A673 (cell line): Measurements from ENCODE around the gene SLC25A19.

Experiments used
- CTCF ChIP-seq: fragments of 300-800, 200-600 bp; sonication (generic); conservative IDR thresholded peaks from 2 replicates; pipeline ENCODE4 v1.5.1; 2017; ENCODE audit warnings: low read depth, mild to moderate bottlenecking, antibody characterized with exemption, low read length, moderate library complexity, mixed read lengths
- EZH2 ChIP-seq: fragments of 200-600 bp; sonication (generic); IDR thresholded peaks from 2 replicates; pipeline ENCODE4 v1.6.1; 2017; ENCODE audit warnings: borderline replicate concordance, low read depth, mild to moderate bottlenecking, mixed read lengths, antibody characterized with exemption, low read length; ENCODE audit not compliant: poor library complexity, severe bottlenecking

DNA sequence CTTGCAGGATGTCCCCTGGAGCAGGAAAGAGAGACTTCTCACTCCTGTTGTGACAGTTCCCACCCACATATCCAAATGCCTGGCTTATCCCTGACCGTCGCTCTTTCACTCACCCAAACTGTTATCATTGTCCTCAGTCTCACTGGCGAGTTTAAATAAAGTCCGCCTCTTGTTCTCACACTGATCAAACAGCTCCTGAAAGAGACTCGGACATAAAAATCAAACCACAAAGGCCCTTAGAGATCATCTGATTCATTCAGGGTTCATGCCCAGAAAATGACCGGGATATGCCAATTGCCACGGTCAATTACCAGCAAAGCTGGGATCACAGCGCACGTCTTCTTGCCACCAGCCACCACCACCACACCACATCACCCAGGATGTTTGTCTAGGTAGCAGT is 47.7 kb downstream of the SLC25A19 start:
- no peak for TF ChIP-seq CTCF
- TF ChIP-seq EZH2, result no peak
